Activated T-cell treated with anti-CD3 and anti-CD28 coated beads, Interleukin-2, amount 50 U/mL, for 24 hours (primary cell): ENCODE data around the gene CORO2A.
"Not testable (repeated sequence)": the region's sequence is repeated elsewhere in the genome, so short reads cannot be mapped to it uniquely, and the experiment has no call there.

Source experiments
- DNase-seq: peaks from one replicate; pipeline ENCODE4 v3.0.0-alpha.2; 2020
- H3K27ac Mint-ChIP-seq: 2 replicates; pipeline ENCODE4 v1.8.0; 2020; ENCODE audit warnings: mild to moderate bottlenecking, mixed read lengths
- H3K27me3 Mint-ChIP-seq: 2 replicates; pipeline ENCODE4 v1.8.0; 2020; ENCODE audit warnings: mixed read lengths
- H3K36me3 Mint-ChIP-seq: 2 replicates; pipeline ENCODE4 v1.8.0; 2020; ENCODE audit warnings: low read depth, mixed read lengths
- H3K4me1 Mint-ChIP-seq: 2 replicates; pipeline ENCODE4 v1.8.0; 2020; ENCODE audit warnings: low read depth, mixed read lengths
- H3K4me3 Mint-ChIP-seq: 2 replicates; pipeline ENCODE4 v1.8.0; 2020; ENCODE audit warnings: mild to moderate bottlenecking, moderate library complexity, mixed read lengths
- H3K9me3 Mint-ChIP-seq: 2 replicates; pipeline ENCODE4 v1.8.0; 2020; ENCODE audit warnings: mixed read lengths

Gene CORO2A

GRCh38 chr9:98081477-98082219 is 110.8 kb downstream of the CORO2A start:
- peak overlapping the region; percentile 93 for H3K27ac Mint-ChIP-seq
- H3K36me3 Mint-ChIP-seq, result peaks cover 94% of the 10 kb centered on the region

GRCh38 chr9:98080780-98081179 is 111.7 kb downstream of the CORO2A start:
- peaks cover 87% of the 10 kb centered on the region for H3K36me3 Mint-ChIP-seq
- no peaks in the 10 kb centered on the region for H3K27me3 Mint-ChIP-seq
- DNase-seq, result no peak
- no peak overlapping the region for H3K4me3 Mint-ChIP-seq
- H3K27ac Mint-ChIP-seq, result peak overlapping the region; percentile 93
- H3K9me3 Mint-ChIP-seq, result no peaks in the 10 kb centered on the region
- peaks cover 58% of the 10 kb centered on the region for H3K4me1 Mint-ChIP-seq

More at GRCh38 chr9:98081477-98082219, 110.8 kb downstream of the CORO2A start:
- Mint-ChIP-seq H3K4me1 (peaks cover 59% of the 10 kb centered on the region), H3K9me3 (no peaks in the 10 kb centered on the region), H3K27me3 (no peaks in the 10 kb centered on the region), H3K4me3 (no peak overlapping the region)
- peak; percentile 48 for DNase-seq

GRCh38 chr9:98080326-98080725 is 112.1 kb downstream of the CORO2A start:
- H3K9me3 Mint-ChIP-seq, result no peaks in the 10 kb centered on the region
- H3K36me3 Mint-ChIP-seq, result peaks cover 86% of the 10 kb centered on the region
- no peaks in the 10 kb centered on the region for H3K27me3 Mint-ChIP-seq
- no peak for DNase-seq
- H3K27ac Mint-ChIP-seq, result peak overlapping the region; percentile 93
- peaks cover 60% of the 10 kb centered on the region for H3K4me1 Mint-ChIP-seq
- H3K4me3 Mint-ChIP-seq, result no peak overlapping the region

- Mint-ChIP-seq H3K36me3 (peaks cover 74% of the 10 kb centered on the region), H3K27me3 (no peaks in the 10 kb centered on the region), H3K27ac (peak overlapping the region; percentile 74), H3K4me1 (peaks cover 73% of the 10 kb centered on the region), H3K4me3 (no peak overlapping the region), H3K9me3 (no peaks in the 10 kb centered on the region)
- DNase-seq, result no peak
Observed at GRCh38 chr9:98078895-98079294, 113.5 kb downstream of the CORO2A start.

- Mint-ChIP-seq H3K36me3 (peaks cover 51% of the 10 kb centered on the region), H3K4me1 (peaks cover 52% of the 10 kb centered on the region), H3K27ac (peak overlapping the region; percentile 86)
- H3K9me3 Mint-ChIP-seq, H3K4me3 Mint-ChIP-seq, H3K27me3 Mint-ChIP-seq, DNase-seq: not testable (repeated sequence)
Observed at GRCh38 chr9:98076514-98076890, 115.9 kb downstream of the CORO2A start.

- Mint-ChIP-seq H3K36me3 (peaks cover 47% of the 10 kb centered on the region), H3K4me3 (peak overlapping the region; percentile 18)
- no peak for DNase-seq
Observed at GRCh38 chr9:98075332-98075805, 117.1 kb downstream of the CORO2A start.

GRCh38 chr9:98074115-98074990 is 118.1 kb downstream of the CORO2A start:
- Mint-ChIP-seq H3K36me3 (peaks cover 43% of the 10 kb centered on the region), H3K9me3 (no peaks in the 10 kb centered on the region), H3K27ac (peak overlapping the region; percentile 86), H3K4me1 (peaks cover 45% of the 10 kb centered on the region), H3K27me3 (no peaks in the 10 kb centered on the region), H3K4me3 (peak overlapping the region; percentile 44)
- peak; percentile 77 for DNase-seq

More at GRCh38 chr9:98075332-98075805, 117.1 kb downstream of the CORO2A start:
- H3K4me1 Mint-ChIP-seq, result peaks cover 44% of the 10 kb centered on the region
- no peaks in the 10 kb centered on the region for H3K27me3 Mint-ChIP-seq
- peak overlapping the region; percentile 86 for H3K27ac Mint-ChIP-seq
- H3K9me3 Mint-ChIP-seq, result no peaks in the 10 kb centered on the region

GRCh38 chr9:98071737-98072136 is 120.7 kb downstream of the CORO2A start:
- peaks cover 33% of the 10 kb centered on the region for H3K4me1 Mint-ChIP-seq
- no peaks in the 10 kb centered on the region for H3K27me3 Mint-ChIP-seq
- no peaks in the 10 kb centered on the region for H3K9me3 Mint-ChIP-seq
- peaks cover 33% of the 10 kb centered on the region for H3K36me3 Mint-ChIP-seq
- H3K4me3 Mint-ChIP-seq, result no peak overlapping the region
- DNase-seq, result no peak
- peak overlapping the region; percentile 19 for H3K27ac Mint-ChIP-seq
